KOPT-K1 (cell line): ENCODE data around the gene SLC35A5.

Experiments
- H3K27ac ChIP-seq: fragments of 200-600 bp; sonication (generic); 2 replicates; pipeline ENCODE4 v1.5.1; 2016; ENCODE audit warnings: antibody characterized with exemption, mild to moderate bottlenecking, low read depth, low read length; ENCODE audit not compliant: poor library complexity, severe bottlenecking
- H3K36me3 ChIP-seq: fragments of 200-600 bp; sonication (generic); 2 replicates; pipeline ENCODE4 v1.5.1; 2017; ENCODE audit warnings: antibody characterized with exemption, mild to moderate bottlenecking, low read length, moderate library complexity; ENCODE audit not compliant: insufficient read depth
- H3K9me3 ChIP-seq: fragments of 200-600 bp; sonication (generic); 2 replicates; pipeline ENCODE4 v1.5.1; 2017; ENCODE audit warnings: antibody characterized with exemption, low read length, mild to moderate bottlenecking; ENCODE audit not compliant: insufficient read depth, poor library complexity, severe bottlenecking

The SLC35A5 gene

DNA sequence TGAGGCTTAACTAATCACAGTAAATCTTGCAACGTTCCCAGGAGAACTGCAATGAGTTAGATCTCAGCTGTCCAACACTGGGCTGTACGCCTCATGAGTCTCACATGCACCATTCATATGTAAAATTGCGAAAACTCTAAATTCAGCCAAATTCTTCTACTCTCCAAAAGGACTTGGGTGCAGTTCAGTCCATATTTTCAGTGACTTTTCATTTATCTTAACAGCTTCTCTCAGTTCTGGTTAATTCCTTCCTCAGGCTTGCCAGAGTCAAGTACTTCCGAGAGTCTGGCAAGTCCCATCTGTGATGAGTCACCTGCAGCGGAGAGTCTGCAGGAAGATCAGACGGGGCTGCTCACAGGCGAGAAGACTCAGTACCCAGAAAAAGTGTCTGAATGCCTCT is 67.6 kb downstream of the SLC35A5 start:
- Histone ChIP-seq H3K9me3 (no peaks in the 10 kb centered on the region), H3K36me3 (no peaks in the 10 kb centered on the region), H3K27ac (no peak overlapping the region)

DNA sequence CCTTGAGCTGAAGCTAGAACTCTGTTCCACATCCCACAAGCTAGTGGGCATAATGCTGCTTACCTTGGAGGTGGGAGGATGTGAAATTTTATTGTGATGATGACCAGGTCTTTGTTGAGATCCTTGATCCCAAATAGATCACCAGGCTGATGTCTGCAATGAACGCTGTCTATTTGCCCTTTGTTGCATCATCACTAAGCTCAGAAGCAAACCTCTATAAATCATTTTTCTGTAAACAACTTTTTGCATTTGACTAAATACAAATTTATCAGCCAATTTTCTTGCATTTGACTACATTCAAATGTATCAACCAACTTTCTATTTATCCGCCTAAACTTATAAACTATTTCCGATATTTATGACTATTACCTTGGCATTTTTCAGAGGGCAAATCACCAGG is 69.4 kb downstream of the SLC35A5 start:
- no peaks in the 10 kb centered on the region for H3K36me3 ChIP-seq
- no peak overlapping the region for H3K27ac ChIP-seq
- H3K9me3 ChIP-seq = no peaks in the 10 kb centered on the region

- H3K9me3 ChIP-seq = no peaks in the 10 kb centered on the region
- H3K36me3 ChIP-seq = no peaks in the 10 kb centered on the region
- H3K27ac ChIP-seq = no peak overlapping the region
These were observed 70.8 kb downstream of the SLC35A5 start for GRCh38 chr3:112632596-112632995.

DNA sequence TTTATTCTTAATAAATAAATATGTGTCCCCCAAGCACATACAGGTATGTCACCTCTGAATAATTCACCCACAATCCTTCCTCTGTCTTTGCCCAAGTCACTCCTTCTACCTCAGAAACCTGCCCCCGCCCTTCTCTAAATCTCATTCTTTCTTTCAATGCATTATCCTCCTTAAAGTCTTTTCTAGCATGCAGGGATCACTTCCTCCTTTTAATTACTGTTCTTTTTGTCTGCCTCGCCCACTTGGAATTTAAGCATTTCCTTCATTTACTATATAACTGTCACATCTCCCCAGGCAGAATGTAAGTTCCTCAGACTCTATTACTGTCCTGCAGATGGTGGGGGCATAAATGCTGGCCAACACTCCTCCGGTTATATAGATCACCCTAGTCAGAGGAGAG is 71.3 kb downstream of the SLC35A5 start:
- H3K36me3 ChIP-seq = no peaks in the 10 kb centered on the region
- H3K27ac ChIP-seq = no peak overlapping the region
- H3K9me3 ChIP-seq = no peaks in the 10 kb centered on the region

GRCh38 chr3:112633757-112634156 is 71.9 kb downstream of the SLC35A5 start:
- Histone ChIP-seq H3K9me3 (no peaks in the 10 kb centered on the region), H3K36me3 (no peaks in the 10 kb centered on the region), H3K27ac (no peak overlapping the region)

DNA sequence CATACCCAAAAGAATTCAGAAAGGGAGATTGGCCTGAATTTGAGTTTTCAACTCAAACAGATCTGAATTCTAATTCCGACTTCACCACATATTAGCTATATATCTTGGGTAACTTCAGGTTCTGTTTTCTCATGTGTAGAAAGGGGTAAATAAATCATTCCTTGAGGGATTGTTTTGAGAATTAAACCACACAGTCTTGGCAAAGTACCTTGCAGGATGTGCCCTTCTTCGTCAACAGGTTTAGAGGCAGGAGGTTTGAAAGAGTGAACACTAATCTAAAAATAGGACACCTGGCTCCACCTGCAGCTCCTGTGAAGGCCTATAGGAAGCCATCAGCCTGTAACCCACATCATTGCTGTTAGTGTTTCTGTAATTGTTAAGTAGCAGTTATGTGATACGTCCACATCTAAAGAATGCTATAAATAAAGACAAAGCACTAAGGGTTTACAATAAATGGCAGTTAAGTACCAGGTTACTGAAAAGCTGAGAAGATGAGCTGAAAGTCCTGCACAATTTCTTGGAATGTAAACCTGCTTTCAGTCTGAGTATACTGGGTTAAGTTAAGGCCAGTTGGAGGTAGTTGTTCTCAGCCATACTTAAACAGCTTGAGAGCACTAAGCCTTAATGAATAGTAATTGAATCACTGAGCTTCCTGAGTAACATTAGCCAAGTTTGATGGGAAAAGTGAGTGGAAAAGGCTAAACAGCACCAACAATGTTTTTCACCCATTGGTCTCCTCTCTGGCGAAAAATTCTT is 73.1 kb downstream of the SLC35A5 start:
- no peaks in the 10 kb centered on the region for H3K36me3 ChIP-seq
- no peaks in the 10 kb centered on the region for H3K9me3 ChIP-seq
- H3K27ac ChIP-seq = no peak overlapping the region
